Medulla oblongata (tissue), 1 donor: Measurements from ENCODE around the gene INVS.
"Not testable (repeated sequence)": the region's sequence is repeated elsewhere in the genome, so short reads cannot be mapped to it uniquely, and the experiment has no call there.

Experiments used
- DNase-seq: peaks from one replicate; pipeline ENCODE4 v3.0.0-alpha.2; 2015; ENCODE audit errors: extremely low spot score

INVS gene

DNA sequence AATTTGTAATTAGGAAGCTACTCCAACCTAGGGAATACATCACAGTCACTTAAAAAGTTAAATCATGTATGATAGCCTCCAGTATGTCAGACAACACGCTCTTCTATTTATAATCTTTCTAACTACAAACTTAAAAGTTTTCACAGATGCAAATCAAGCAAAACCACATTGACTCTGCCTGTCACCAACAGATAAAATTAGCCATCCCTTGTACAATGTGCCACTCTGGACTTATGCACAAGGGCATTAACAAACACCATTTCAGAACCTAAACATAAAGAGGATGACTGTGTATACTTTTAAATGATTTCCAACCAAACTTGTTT is 15.0 kb upstream of the INVS start:
- no peak for DNase-seq

DNA sequence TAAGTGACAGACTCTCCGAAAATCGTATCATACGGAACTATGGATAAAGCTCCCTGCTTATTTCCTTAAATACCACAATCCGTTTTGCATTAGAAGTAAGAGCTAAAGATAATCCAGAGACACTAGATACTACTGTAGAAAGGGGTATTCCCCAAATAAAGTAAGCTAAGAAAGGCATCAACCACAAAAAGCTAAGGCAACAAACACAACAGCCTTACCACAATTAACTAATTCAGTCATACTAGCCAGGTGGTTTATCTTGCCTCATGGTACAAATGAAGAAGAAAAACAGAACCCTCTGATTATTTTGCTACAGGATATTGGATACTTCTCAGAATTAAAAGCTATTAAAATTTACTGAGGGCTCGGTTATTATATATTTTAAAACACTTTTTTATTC is 14.3 kb upstream of the INVS start:
- DNase-seq, result no peak

GRCh38 chr9:100086097-100086635 is 12.9 kb upstream of the INVS start:
- DNase-seq, result no peak

GRCh38 chr9:100087218-100087617 is 11.8 kb upstream of the INVS start:
- DNase-seq, result no peak

- DNase-seq, result no peak
Measured at GRCh38 chr9:100088202-100088601, 10.8 kb upstream of the INVS start.

- no peak for DNase-seq
Measured at GRCh38 chr9:100090880-100091279, 8.2 kb upstream of the INVS start.

DNA sequence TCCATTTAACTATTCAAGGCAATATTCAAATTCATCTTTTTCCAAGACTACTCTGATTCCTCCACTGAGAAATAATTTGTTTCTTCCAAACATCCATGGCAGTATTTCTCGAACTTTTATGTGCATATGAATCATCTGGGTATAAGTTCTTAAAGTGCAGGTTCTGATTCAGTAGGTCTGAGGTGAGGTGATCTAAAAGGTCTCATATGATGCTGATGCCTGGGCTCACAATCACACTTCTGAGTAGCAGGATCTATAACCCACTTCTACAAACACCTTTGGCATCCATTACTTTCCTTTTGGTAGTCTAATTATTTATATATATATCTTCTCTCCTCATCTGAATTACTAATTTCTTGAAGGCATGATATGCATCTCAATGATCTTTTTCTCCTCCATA is 7.4 kb upstream of the INVS start:
- no peak for DNase-seq

DNA sequence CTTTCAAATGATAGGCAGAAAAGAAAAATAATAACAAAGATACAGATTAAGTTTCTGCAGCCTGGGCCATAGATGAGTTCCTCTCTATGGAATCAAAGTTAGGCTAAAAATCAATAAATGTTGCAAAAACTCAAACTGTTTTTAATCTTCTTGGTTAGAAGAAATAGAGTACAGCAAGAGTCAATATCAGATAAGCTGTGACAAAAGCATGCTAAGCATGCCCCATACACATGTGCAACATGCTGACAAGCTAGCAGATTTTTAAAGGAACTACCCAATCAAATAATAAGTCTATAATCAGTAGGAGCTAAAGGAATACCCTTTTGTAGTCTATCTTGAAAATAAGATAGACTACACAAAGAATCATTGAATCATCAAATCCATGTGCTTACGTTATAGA is 7.0 kb upstream of the INVS start:
- no peak for DNase-seq

- not testable (repeated sequence) for DNase-seq
Measured at GRCh38 chr9:100094411-100094810, 4.6 kb upstream of the INVS start.

DNA sequence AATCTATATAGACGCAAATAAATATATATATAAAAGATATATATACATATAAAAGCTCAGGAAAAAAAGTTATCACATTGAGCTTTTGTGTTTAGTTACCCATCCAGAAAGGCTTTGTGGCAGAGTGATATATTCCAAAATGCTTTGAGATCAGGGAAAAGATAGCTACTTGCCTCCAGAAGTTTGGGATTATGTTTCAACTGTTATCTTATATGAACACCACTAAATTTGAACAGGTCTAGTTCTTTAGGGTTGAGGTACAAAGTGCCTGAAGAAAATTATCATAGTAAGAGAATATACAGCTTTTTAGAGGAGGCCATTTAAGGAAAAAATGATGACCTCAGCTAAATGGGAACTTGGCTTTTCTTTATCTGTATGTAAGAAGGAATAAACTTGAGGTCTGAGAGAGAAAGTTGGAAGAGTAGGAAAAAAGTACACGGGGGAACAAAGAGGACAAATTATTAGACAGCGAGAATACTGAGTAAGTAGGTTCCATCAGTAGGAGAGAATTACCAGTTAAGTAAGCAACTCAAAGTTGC is 2.6 kb upstream of the INVS start:
- DNase-seq, result no peak

GRCh38 chr9:100098046-100098886 is 777 bp upstream of the INVS start:
- DNase-seq, result peak; percentile 61

DNA sequence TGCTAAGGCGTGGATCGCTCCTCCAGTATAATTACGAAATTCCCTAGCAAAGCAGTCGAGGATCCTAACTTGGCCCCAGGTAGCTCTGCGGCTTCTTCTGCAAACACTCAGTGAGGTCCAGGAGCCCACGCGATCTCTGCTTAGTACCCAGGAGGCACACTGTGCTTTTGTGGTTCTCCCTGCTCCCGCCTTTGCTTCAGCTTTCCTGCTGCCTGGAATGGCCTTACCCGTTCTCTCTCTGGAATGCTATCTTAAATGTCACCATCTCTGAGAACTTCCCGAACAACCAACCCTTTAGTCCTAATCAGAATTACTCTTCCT is 639 bp downstream of the INVS start:
- DNase-seq, result no peak

- no peak for DNase-seq
Measured at GRCh38 chr9:100100146-100100667, 1.2 kb downstream of the INVS start.

GRCh38 chr9:100101608-100102007 is 2.6 kb downstream of the INVS start:
- DNase-seq, result no peak

- no peak for DNase-seq
Measured at GRCh38 chr9:100104314-100104713, 5.3 kb downstream of the INVS start.

DNA sequence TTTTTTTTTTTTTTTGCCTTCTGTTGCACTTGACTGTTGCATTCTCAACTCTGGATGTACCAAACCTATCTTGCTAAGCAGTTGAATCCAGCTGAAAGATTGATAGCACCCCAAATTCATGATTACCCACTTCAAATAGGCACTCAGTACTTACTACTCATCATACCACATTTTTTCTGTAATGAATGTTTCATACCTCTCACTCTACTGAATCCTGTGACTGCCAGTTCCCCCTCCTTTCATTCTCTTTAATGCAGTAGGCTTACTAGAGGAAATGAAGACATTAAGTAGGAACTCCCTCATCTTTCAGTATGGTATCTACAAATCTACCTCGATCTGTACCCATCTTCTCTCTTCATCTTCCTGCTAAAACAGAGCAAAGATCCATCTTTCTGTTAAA is 6.8 kb downstream of the INVS start:
- DNase-seq, result no peak

- no peak for DNase-seq
Measured at GRCh38 chr9:100106616-100107015, 7.6 kb downstream of the INVS start.

DNA sequence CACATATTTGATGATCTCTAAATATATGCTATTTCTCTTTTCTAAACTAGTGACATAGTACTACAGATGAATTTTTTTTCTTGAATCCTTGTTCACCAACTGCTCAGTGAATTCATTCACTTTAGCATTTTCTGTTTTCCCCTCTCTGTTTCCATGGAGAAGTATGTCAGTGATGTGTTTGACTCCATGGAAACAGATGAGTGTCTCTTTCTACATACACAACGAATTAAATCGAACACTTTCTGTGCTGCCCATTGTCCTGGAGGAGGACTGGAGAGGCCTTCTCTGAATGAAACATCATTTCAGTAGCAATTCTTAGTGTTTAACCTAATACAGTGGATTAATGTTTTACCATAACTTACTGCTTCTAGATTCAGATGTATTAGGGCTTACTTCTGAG is 9.5 kb downstream of the INVS start:
- no peak for DNase-seq

DNA sequence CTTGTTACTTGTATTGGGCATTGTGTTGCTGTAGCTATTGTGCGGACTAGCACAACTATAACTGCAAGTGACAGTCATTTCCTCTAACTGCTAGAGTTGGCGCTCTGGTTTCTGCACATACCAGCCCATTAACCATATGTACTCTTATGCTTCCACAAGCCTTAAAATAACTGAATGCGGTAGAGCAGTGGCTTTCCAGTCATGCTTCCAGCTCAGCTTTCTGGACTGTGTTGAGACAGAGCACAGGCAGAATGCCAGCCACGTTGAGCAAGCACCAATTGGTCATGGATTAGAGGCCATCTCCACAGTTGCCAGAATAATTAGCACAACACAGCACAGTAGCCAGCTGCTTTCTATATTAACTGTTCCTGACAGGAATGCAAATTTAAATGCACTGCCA is 12.2 kb downstream of the INVS start:
- DNase-seq, result peak; percentile 87

DNA sequence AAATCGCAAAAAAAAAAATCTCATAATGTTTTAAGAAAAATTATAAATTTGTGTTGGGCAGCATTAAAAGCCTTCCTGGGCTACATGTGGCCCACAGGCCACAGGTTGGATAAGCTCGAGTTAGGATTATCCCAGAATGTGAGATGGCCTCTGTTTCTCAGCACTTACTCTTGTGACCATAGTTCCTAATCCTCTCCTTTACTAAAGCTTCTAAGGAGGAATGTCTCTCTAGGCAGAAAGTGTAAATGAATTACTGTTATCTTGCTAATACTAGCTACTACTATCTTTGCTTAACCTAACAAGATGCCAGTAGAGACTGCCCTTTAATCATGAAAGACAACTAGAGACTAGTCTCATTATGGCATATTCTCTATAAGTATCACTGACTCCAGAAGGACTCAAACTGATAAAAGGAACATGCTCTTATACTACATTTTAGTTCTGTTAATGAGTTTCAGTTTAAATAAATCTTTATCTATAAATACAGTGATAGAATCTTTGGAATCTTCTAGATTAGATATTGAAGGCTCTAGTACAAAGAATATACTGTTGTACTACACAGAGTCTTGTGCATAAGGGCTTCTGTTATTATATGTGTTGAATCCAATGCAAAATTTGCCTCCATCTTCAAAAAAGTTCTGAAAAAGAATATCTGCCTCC is 13.8 kb downstream of the INVS start:
- DNase-seq, result no peak

GRCh38 chr9:100117316-100117715 is 18.3 kb downstream of the INVS start:
- DNase-seq, result no peak

DNA sequence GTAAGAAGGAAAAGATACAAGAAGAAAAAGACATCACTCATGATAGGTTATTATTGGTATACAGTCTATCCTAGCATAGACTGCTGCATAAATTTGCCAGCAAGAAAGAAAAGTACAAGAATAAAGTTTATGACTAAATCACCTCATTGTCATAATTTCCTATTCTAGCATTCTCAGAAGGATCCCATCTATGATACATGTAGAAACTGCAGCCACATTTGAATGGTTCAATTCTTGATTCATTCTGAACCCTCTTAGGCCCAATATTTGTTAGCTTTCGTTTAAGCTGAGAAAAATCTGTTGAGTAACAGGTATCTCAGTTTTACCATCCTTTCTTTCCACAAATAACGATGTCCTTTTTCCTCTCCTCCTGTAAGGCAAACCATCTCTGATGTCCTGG is 21.2 kb downstream of the INVS start:
- DNase-seq, result no peak

GRCh38 chr9:100125236-100125635 is 26.2 kb downstream of the INVS start:
- DNase-seq, result no peak
